CD14-positive monocyte (primary cell): ENCODE data around the gene PELI2. TPM values are rescaled to one million over a fixed set of nuclear protein-coding genes. Genes with fewer than 3 reads are reported as not detected.
A peak's percentile ranks its signal among the peaks of the same experiment; 100 is the strongest.

Source experiments
- DNase-seq, 3 donors: peaks; one replicate each; pipeline ENCODE4 v3.0.0-alpha.2; 2011 to 2022
- H2AFZ ChIP-seq: 2 replicates; pipeline ENCODE4 v1.6.0; 2012; ENCODE audit warnings: mild to moderate bottlenecking, low read depth, low read length, inconsistent platforms; ENCODE audit not compliant: insufficient read depth, poor library complexity, severe bottlenecking
- H3K27ac ChIP-seq, 2 donors: 1 replicate in 1 of 2; 2 replicates in 1 of 2; pipeline ENCODE4 v1.5.1; 2012 to 2013; ENCODE audit warnings: low read length in 2 of 2, control low read depth in 1 of 2, inconsistent platforms in 1 of 2, low read depth in 1 of 2, mild to moderate bottlenecking in 1 of 2
- H3K27me3 ChIP-seq, 2 donors: one replicate each; pipeline versions ENCODE4 v1.6.0 to v1.6.1; 2011 to 2013; ENCODE audit warnings: low read length in 2 of 2; ENCODE audit not compliant: control insufficient read depth in 2 of 2, insufficient read depth in 2 of 2
- H3K36me3 ChIP-seq, 2 donors: replicated peaks in 1 of 2; 1 replicate in 1 of 2; 2 replicates in 1 of 2; pipeline versions ENCODE4 v1.5.1 to v1.6.1; 2012 to 2013; ENCODE audit warnings: low read length in 2 of 2, control low read depth in 1 of 2, inconsistent platforms in 1 of 2, mild to moderate bottlenecking in 1 of 2; ENCODE audit not compliant: insufficient read depth in 2 of 2, control insufficient read depth in 1 of 2
- H3K4me1 ChIP-seq, 2 donors: 1 replicate in 1 of 2; 2 replicates in 1 of 2; pipeline versions ENCODE4 v1.5.1 to v1.6.1; 2012 to 2013; ENCODE audit warnings: low read length in 2 of 2, control low read depth in 1 of 2, inconsistent platforms in 1 of 2, mild to moderate bottlenecking in 1 of 2, moderate library complexity in 1 of 2; ENCODE audit not compliant: insufficient read depth in 2 of 2, control insufficient read depth in 1 of 2
- H3K4me2 ChIP-seq: replicated peaks from 2 replicates; pipeline ENCODE3; 2012; ENCODE audit warnings: low read length, moderate library complexity, mild to moderate bottlenecking; ENCODE audit not compliant: poor library complexity, severe bottlenecking; ENCODE audit errors: extremely low read depth
- H3K4me3 ChIP-seq, 3 experiments: fragments of 200-600 bp in 1 of 3; sonication (generic) in 1 of 3; replicated peaks in 1 of 3; 1 replicate in 2 of 3; 2 replicates in 1 of 3; pipeline ENCODE4 v1.5.1; 2011 to 2013; ENCODE audit warnings: low read length in 3 of 3, mild to moderate bottlenecking in 3 of 3, control low read depth in 2 of 3, low read depth in 2 of 3, inconsistent platforms in 1 of 3, moderate library complexity in 1 of 3
- H3K79me2 ChIP-seq: 2 replicates; pipeline ENCODE4 v1.6.0; 2012; ENCODE audit warnings: mild to moderate bottlenecking, control low read depth, inconsistent platforms, low read length, moderate library complexity; ENCODE audit not compliant: insufficient read depth
- H3K9ac ChIP-seq: 2 replicates; pipeline ENCODE4 v1.6.0; 2017; ENCODE audit warnings: low read length, mild to moderate bottlenecking; ENCODE audit not compliant: insufficient read depth, poor library complexity, severe bottlenecking
- H3K9me3 ChIP-seq, 2 donors: replicated peaks in 1 of 2; 1 replicate in 1 of 2; 2 replicates in 1 of 2; pipeline versions ENCODE4 v1.5.1 to v1.6.1; 2012 to 2013; ENCODE audit warnings: low read length in 2 of 2, control low read depth in 1 of 2; ENCODE audit not compliant: control insufficient read depth in 1 of 2, insufficient read depth in 1 of 2
- H4K20me1 ChIP-seq: 2 replicates; pipeline ENCODE4 v1.6.0; 2012; ENCODE audit warnings: mild to moderate bottlenecking, low read length, control low read depth, moderate library complexity; ENCODE audit not compliant: insufficient read depth
- H3K27ac Mint-ChIP-seq, 7 donors: one replicate each; pipeline ENCODE4 v1.8.0; 2020; ENCODE audit warnings: mild to moderate bottlenecking in 7 of 7, mixed read lengths in 7 of 7, moderate library complexity in 6 of 7, inconsistent platforms in 2 of 7
- H3K27me3 Mint-ChIP-seq, 3 donors: one replicate each; pipeline ENCODE4 v1.8.0; 2021 to 2022; ENCODE audit warnings: low read depth in 3 of 3, mild to moderate bottlenecking in 3 of 3, mixed read lengths in 3 of 3, moderate library complexity in 3 of 3, inconsistent platforms in 1 of 3
- H3K36me3 Mint-ChIP-seq, 2 donors: one replicate each; pipeline ENCODE4 v1.8.0; 2020; ENCODE audit warnings: mixed read lengths in 2 of 2, inconsistent platforms in 1 of 2, mild to moderate bottlenecking in 1 of 2
- H3K4me1 Mint-ChIP-seq: one replicate; pipeline ENCODE4 v1.8.0; 2020; ENCODE audit warnings: mild to moderate bottlenecking, mixed read lengths
- H3K4me3 Mint-ChIP-seq, 2 donors: one replicate each; pipeline ENCODE4 v1.8.0; 2020; ENCODE audit warnings: mild to moderate bottlenecking in 2 of 2, mixed read lengths in 2 of 2, moderate library complexity in 1 of 2
- H3K9me3 Mint-ChIP-seq, 7 donors: one replicate each; pipeline ENCODE4 v1.8.0; 2020 to 2022; ENCODE audit warnings: mixed read lengths in 7 of 7, mild to moderate bottlenecking in 6 of 7, moderate library complexity in 6 of 7, inconsistent platforms in 2 of 7
- CTCF ChIP-seq: fragments of 200-600 bp; IDR thresholded peaks from one replicate; pipeline ENCODE4 v1.8.0; 2022; ENCODE audit warnings: antibody characterized with exemption, mild to moderate bottlenecking
- WGBS: methylation state at CpG from one replicate; pipeline ENCODE4 v1.1.5; 2013; ENCODE audit warnings: missing lambda C conversion rate; ENCODE audit not compliant: insufficient coverage; 5-methylcytosine and 5-hydroxymethylcytosine counted together
- intact Hi-C, 2 donors: fragments of 100-400 bp; cut with micrococcal nuclease; formaldehyde crosslinking; loops; one replicate each; pipeline versions ENCODE4 v1.15.0 to v1.15.1; 2023
- polyA plus RNA-seq, 3 donors: library from polyadenylated mRNA; depleted of rRNA in 1 of 3; unstranded in 2 of 3; stranded (reverse) in 1 of 3; fragments of 300-500 nt in 2 of 3; fragments of >200 nt in 1 of 3; fragmentation: Illumina TruSeq in 2 of 3; gene quantifications; 1 replicate in 2 of 3; 2 replicates in 1 of 3; pipeline ENCODE4 v1.2.3, GENCODE V29; 2012 to 2021

The PELI2 gene
- polyA plus RNA-seq, 3 donors: 10.1 to 35.8 (median 12.5) TPM

GRCh38 chr14:56131865-56132833 lies 13.9 kb downstream of the PELI2 start:
- Histone ChIP-seq H3K4me1 (peaks cover 62 to 70% of the 10 kb centered on the region in 2 donors), H3K4me3 (no peak overlapping the region), H3K79me2 (peaks cover 100% of the 10 kb centered on the region), H3K36me3 (no peaks in the 10 kb centered on the region), H3K4me2 (no peak overlapping the region), H3K9ac (no peak overlapping the region), H3K27me3 (no peaks in the 10 kb centered on the region), H3K9me3 (no peaks in the 10 kb centered on the region), H2AFZ (no peak overlapping the region), H4K20me1 (peaks cover 100% of the 10 kb centered on the region), H3K27ac (no peak overlapping the region)
- H3K27ac Mint-ChIP-seq: peak overlapping the region in 1 of 7 donors; percentile 84
- WGBS: 93% methylated on average over 6 of the region's 14 CpGs
- intact Hi-C loops: no loop called here
- H3K4me1 Mint-ChIP-seq: peaks cover 87% of the 10 kb centered on the region
- H3K36me3 Mint-ChIP-seq: peaks cover 2 to 3% of the 10 kb centered on the region in 2 donors
- peak in 1 of 3 donors; percentile 20 for DNase-seq
- no peak overlapping the region for H3K4me3 Mint-ChIP-seq
- H3K9me3 Mint-ChIP-seq: peaks cover 0 to 3% (median 0%) of the 10 kb centered on the region in 7 donors
- TF ChIP-seq CTCF: no peak
- peaks cover 0 to 2% (median 0%) of the 10 kb centered on the region in 3 donors for H3K27me3 Mint-ChIP-seq

- peaks cover 2 to 3% of the 10 kb centered on the region in 2 donors for H3K36me3 Mint-ChIP-seq
- Histone ChIP-seq H3K9me3 (no peaks in the 10 kb centered on the region), H3K4me3 (no peak overlapping the region), H3K9ac (no peak overlapping the region), H3K36me3 (no peaks in the 10 kb centered on the region), H3K4me1 (peaks cover 68 to 78% of the 10 kb centered on the region in 2 donors), H3K4me2 (no peak overlapping the region), H3K27me3 (no peaks in the 10 kb centered on the region), H3K27ac (no peak overlapping the region), H2AFZ (no peak overlapping the region), H4K20me1 (peaks cover 100% of the 10 kb centered on the region), H3K79me2 (peaks cover 100% of the 10 kb centered on the region)
- peaks cover 88% of the 10 kb centered on the region for H3K4me1 Mint-ChIP-seq
- no peak for DNase-seq
- no peak for TF ChIP-seq CTCF
- H3K27ac Mint-ChIP-seq: peak overlapping the region in 2 of 7 donors; percentile 38 to 60
- intact Hi-C loops: no loop called here
- no peak overlapping the region for H3K4me3 Mint-ChIP-seq
- whole genome bisulfite sequencing: 83% methylated on average over 3 of the region's 4 CpGs
- no peaks in the 10 kb centered on the region for H3K9me3 Mint-ChIP-seq
- no peaks in the 10 kb centered on the region for H3K27me3 Mint-ChIP-seq
Measured at GRCh38 chr14:56133547-56133946, 15.3 kb downstream of the PELI2 start.
